IMR-90 (cell line): ENCODE measurements around the gene KLHL28. TPM values are rescaled to one million over a fixed set of nuclear protein-coding genes. Genes with fewer than 3 reads are reported as not detected.

ENCODE experiments used
- ATAC-seq: fragments of 200-7000 bp; cut with Tn5 transposase; 2 replicates; pipeline ENCODE4 v1.9.1; 2020; ENCODE audit warnings: low read depth, mild to moderate bottlenecking, moderate library complexity
- BruUV-seq: library from RNA; stranded (reverse); fragments of 400-500 nt; replicated peaks from 2 replicates; lab custom pipeline; 2021; lab: Mats Ljungman, UMichigan
- CTCF ChIA-PET: fragments of 300-600 bp; formaldehyde crosslinking; extraction: SDS; loops from one replicate; lab custom pipeline; 2021; ENCODE audit warnings: antibody characterized with exemption; lab: Yijun Ruan, JAX
- POLR2A ChIA-PET: fragments of 300-600 bp; sonication (Branson Sonifier 250); formaldehyde crosslinking; loops from one replicate; lab custom pipeline; 2022; ENCODE audit warnings: antibody characterized with exemption; ENCODE audit not compliant: unreplicated experiment; lab: Charles Lee
- DNase-seq: peaks from one replicate; pipeline ENCODE4 v3.0.0; 2013
- H2AFZ ChIP-seq: replicated peaks from 2 replicates; pipeline ENCODE3; 2013; ENCODE audit warnings: low read length, mild to moderate bottlenecking; ENCODE audit not compliant: poor library complexity
- H2AK5ac ChIP-seq: 2 replicates; pipeline ENCODE4 v1.6.1; 2013; ENCODE audit warnings: low read depth, low read length, inconsistent platforms
- H2AK9ac ChIP-seq: replicated peaks from 2 replicates; pipeline ENCODE3; 2013; ENCODE audit warnings: mild to moderate bottlenecking, low read depth, low read length, moderate library complexity; ENCODE audit not compliant: poor library complexity
- H2BK120ac ChIP-seq: 2 replicates; pipeline ENCODE4 v1.6.1; 2013; ENCODE audit warnings: low read depth, low read length, inconsistent platforms
- H2BK15ac ChIP-seq: 3 replicates; pipeline ENCODE4 v1.6.1; 2013; ENCODE audit warnings: low read depth, low read length, inconsistent platforms
- H2BK20ac ChIP-seq: 2 replicates; pipeline ENCODE4 v1.6.1; 2013; ENCODE audit warnings: low read depth, mild to moderate bottlenecking, inconsistent platforms, low read length, moderate library complexity
- H2BK5ac ChIP-seq: 2 replicates; pipeline ENCODE4 v1.6.1; 2013; ENCODE audit warnings: mild to moderate bottlenecking, low read depth, low read length, inconsistent platforms; ENCODE audit not compliant: poor library complexity, severe bottlenecking
- H3K14ac ChIP-seq: replicated peaks from 2 replicates; pipeline ENCODE4 v1.6.1; 2013; ENCODE audit warnings: low read depth, low read length, inconsistent platforms
- H3K18ac ChIP-seq: 2 replicates; pipeline ENCODE4 v1.6.1; 2013; ENCODE audit warnings: low read depth, low read length, control low read depth
- H3K23ac ChIP-seq: 2 replicates; pipeline ENCODE4 v1.6.1; 2013; ENCODE audit warnings: low read depth, low read length, inconsistent platforms
- H3K27ac ChIP-seq: 2 replicates; pipeline ENCODE4 v1.5.1; 2013; ENCODE audit warnings: mild to moderate bottlenecking, control low read depth, low read length; ENCODE audit not compliant: insufficient read depth
- H3K27me3 ChIP-seq: 2 replicates; pipeline ENCODE4 v1.6.1; 2013; ENCODE audit warnings: low read length; ENCODE audit not compliant: control insufficient read depth, insufficient read depth
- H3K36me3 ChIP-seq: 2 replicates; pipeline ENCODE4 v1.6.1; 2013; ENCODE audit warnings: low read length, mixed read lengths; ENCODE audit not compliant: control insufficient read depth, insufficient read depth
- H3K4ac ChIP-seq: 2 replicates; pipeline ENCODE4 v1.6.1; 2013; ENCODE audit warnings: low read depth, low read length, inconsistent platforms
- H3K4me1 ChIP-seq: 2 replicates; pipeline ENCODE4 v1.6.1; 2013; ENCODE audit warnings: low read length, mixed read lengths; ENCODE audit not compliant: control insufficient read depth, insufficient read depth
- H3K4me2 ChIP-seq: 2 replicates; pipeline ENCODE4 v1.6.1; 2013; ENCODE audit warnings: low read depth, mild to moderate bottlenecking, control low read depth, low read length, moderate library complexity
- H3K4me3 ChIP-seq: 2 replicates; pipeline ENCODE4 v1.5.1; 2013; ENCODE audit warnings: low read depth, mild to moderate bottlenecking, control low read depth, low read length, moderate library complexity; ENCODE audit not compliant: insufficient read depth
- H3K56ac ChIP-seq: 2 replicates; pipeline ENCODE4 v1.6.1; 2013; ENCODE audit warnings: low read length, inconsistent platforms; ENCODE audit not compliant: insufficient read depth; ENCODE audit errors: extremely low read depth
- H3K79me1 ChIP-seq, 2 experiments: 2 replicates each; pipeline ENCODE4 v1.6.1; 2013; ENCODE audit warnings: low read length in 2 of 2, inconsistent platforms in 1 of 2, low read depth in 1 of 2
- H3K9ac ChIP-seq: 2 replicates; pipeline ENCODE4 v1.6.1; 2013; ENCODE audit warnings: low read depth, low read length, control low read depth
- H3K9me1 ChIP-seq: 2 replicates; pipeline ENCODE4 v1.6.1; 2013; ENCODE audit warnings: low read length, inconsistent platforms; ENCODE audit not compliant: insufficient read depth
- H3K9me3 ChIP-seq: 2 replicates; pipeline ENCODE4 v1.6.1; 2013; ENCODE audit warnings: low read length; ENCODE audit not compliant: control insufficient read depth, insufficient read depth
- H4K20me1 ChIP-seq: 2 replicates; pipeline ENCODE4 v1.6.1; 2013; ENCODE audit warnings: low read length, inconsistent platforms; ENCODE audit not compliant: insufficient read depth
- H4K5ac ChIP-seq: 2 replicates; pipeline ENCODE4 v1.6.1; 2013; ENCODE audit warnings: mild to moderate bottlenecking, low read depth, low read length, control low read depth
- H4K8ac ChIP-seq, 2 experiments: 2 replicates each; pipeline ENCODE4 v1.6.1; 2013; ENCODE audit warnings: low read depth in 2 of 2, low read length in 2 of 2, control low read depth in 1 of 2, inconsistent platforms in 1 of 2
- H4K91ac ChIP-seq: 2 replicates; pipeline ENCODE4 v1.6.1; 2013; ENCODE audit warnings: low read depth, low read length, inconsistent platforms; ENCODE audit not compliant: insufficient read depth
- CEBPB ChIP-seq: IDR thresholded peaks from 2 replicates; pipeline ENCODE4 v1.6.1; 2012; ENCODE audit warnings: low read depth, low read length, improper control_type of control experiment
- CTCF ChIP-seq: conservative IDR thresholded peaks from 2 replicates; pipeline ENCODE4 v1.5.1; 2012; ENCODE audit warnings: mild to moderate bottlenecking, low read depth, low read length, improper control_type of control experiment
- ELK1 ChIP-seq: fragments of 150-350 bp; IDR thresholded peaks from 2 replicates; pipeline ENCODE4 v1.6.1; 2016; ENCODE audit warnings: low read depth, mild to moderate bottlenecking, low read length, moderate library complexity, borderline replicate concordance
- FOS ChIP-seq: fragments of 150-350 bp; IDR thresholded peaks from 2 replicates; pipeline ENCODE4 v1.6.1; 2016; ENCODE audit warnings: low read depth, low read length
- MAFK ChIP-seq: IDR thresholded peaks from 2 replicates; pipeline ENCODE4 v1.6.1; 2012; ENCODE audit warnings: low read depth, low read length, improper control_type of control experiment
- MXI1 ChIP-seq: IDR thresholded peaks from 2 replicates; pipeline ENCODE4 v1.6.1; 2012; ENCODE audit warnings: low read depth, mild to moderate bottlenecking, low read length, moderate library complexity, borderline replicate concordance
- RAD21 ChIP-seq: IDR thresholded peaks from 2 replicates; pipeline ENCODE4 v1.6.1; 2012; ENCODE audit warnings: low read length, improper control_type of control experiment
- SMC3 ChIP-seq: fragments of 150-350 bp; IDR thresholded peaks from 2 replicates; pipeline ENCODE4 v1.6.1; 2016; ENCODE audit warnings: low read depth, mild to moderate bottlenecking, antibody characterized with exemption, low read length, moderate library complexity
- dilution Hi-C: fragments of 300-500 bp; cut with HindIII; formaldehyde crosslinking; loops from one replicate; pipeline ENCODE4 v1.14.3; 2018; ENCODE audit warnings: low sequenced_read_pairs; ENCODE audit not compliant: unreplicated experiment
- in situ Hi-C: fragments of 300-500 bp; cut with MboI; formaldehyde crosslinking; loops from 3 replicates; pipeline ENCODE4 v1.14.3; 2019; ENCODE audit warnings: low sequenced_read_pairs, inconsistent platforms, mixed read lengths
- intact Hi-C: fragments of 100-400 bp; cut with micrococcal nuclease; formaldehyde crosslinking; loops from 2 replicates; pipeline ENCODE4 v1.10.0; 2022
- polyA plus RNA-seq, 3 experiments: library from polyadenylated mRNA; depleted of rRNA; stranded (reverse); fragments of >200 nt; gene quantifications; 2 replicates each; pipeline ENCODE4 v1.2.3, GENCODE V29; 2012; ENCODE audit warnings: low replicate concordance in 1 of 3
- total RNA-seq: library from RNA; depleted of rRNA; stranded (reverse); fragments of >200 nt; gene quantifications from 2 replicates; pipeline ENCODE4 v1.2.3, GENCODE V29; 2012

The KLHL28 gene
- total and polyA plus RNA-seq, 2 of the 4 experiments (the other 2 are of a cell fraction) = 2.9 to 7.7 TPM

DNA sequence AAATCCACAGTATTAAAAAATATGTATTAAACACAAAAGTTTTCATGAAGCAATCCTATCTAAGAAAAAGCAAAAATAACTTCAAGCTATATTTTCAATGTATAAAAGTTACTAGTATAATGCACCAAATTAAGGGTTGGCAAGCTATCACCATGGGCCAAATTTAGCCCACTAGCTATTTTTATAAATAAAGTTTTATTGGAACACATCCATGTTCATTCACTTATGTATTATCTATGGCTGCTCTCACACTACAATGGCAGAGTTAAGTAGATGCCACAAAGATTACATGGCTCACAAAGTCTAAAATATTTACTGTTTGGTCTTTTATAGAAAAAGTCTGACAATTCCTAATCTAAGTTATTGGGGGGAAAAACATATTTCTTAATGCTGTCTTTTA is 17.6 kb downstream of the KLHL28 start:
- Histone ChIP-seq H4K20me1 (peaks cover 4% of the 10 kb centered on the region; the same call in 1 of the 2 replicates), H2BK15ac (no peak overlapping the region), H3K4me2 (no peak overlapping the region), H2BK120ac (no peak overlapping the region), H4K8ac (no peak overlapping the region), H2BK20ac (no peak overlapping the region), H3K4me1 (peaks cover 3% of the 10 kb centered on the region; the same call in 1 of the 2 replicates), H2AK5ac (no peak overlapping the region), H3K18ac (no peak overlapping the region), H3K79me1 (peaks cover 4 to 17% of the 10 kb centered on the region in 2 experiments), H3K27ac (no peak overlapping the region), H3K9me3 (peaks cover 4% of the 10 kb centered on the region), H2AFZ (no peak overlapping the region), H3K56ac (no peak overlapping the region), H3K4ac (no peak overlapping the region), H3K4me3 (no peak overlapping the region), H3K9me1 (no peaks in the 10 kb centered on the region), H4K91ac (no peak overlapping the region), H4K5ac (no peak overlapping the region), H3K23ac (no peak overlapping the region), H3K27me3 (no peaks in the 10 kb centered on the region), H2BK5ac (no peak overlapping the region), H3K14ac (no peak overlapping the region), H2AK9ac (no peak overlapping the region), H3K9ac (no peak overlapping the region), H3K36me3 (peaks cover 13% of the 10 kb centered on the region)
- CTCF ChIA-PET = no interaction called here
- BruUV-seq = no TSS peak
- dilution Hi-C loops (no loop called here), in situ Hi-C loops (no loop called here), intact Hi-C loops (no loop called here)
- TF ChIP-seq RAD21 (no peak), MXI1 (no peak), CEBPB (no peak), FOS (no peak), MAFK (no peak), SMC3 (no peak), ELK1 (no peak), CTCF (no peak)
- POLR2A ChIA-PET = no interaction called here
- ATAC-seq = no peak
- no peak for DNase-seq
